ENCODE results near the gene GALNT17. TPM values are rescaled to one million over a fixed set of nuclear protein-coding genes. Genes with fewer than 3 reads are reported as not detected.

GALNT17 gene
- total and polyA plus RNA-seq, 2 experiments from 2014 or later: 11.1 to 65.6 TPM

DNA sequence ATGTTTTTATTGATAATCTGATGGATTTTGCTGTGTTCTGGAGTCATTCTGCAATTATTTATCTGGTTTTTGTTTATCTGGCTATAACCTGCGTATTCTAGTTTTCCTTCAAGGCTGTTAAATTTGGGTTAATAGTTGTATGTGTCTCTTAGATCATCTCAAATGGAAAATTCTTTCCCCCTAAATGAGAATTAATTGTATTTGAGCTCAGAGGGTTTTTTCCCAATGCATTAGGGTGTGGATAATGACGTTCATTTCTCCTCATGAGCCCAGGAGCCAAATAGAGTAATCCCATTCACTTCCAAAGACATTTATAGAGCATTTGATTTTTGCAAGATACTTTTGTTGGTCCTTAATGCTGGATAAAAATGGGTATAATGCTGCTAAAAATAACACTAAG is 564.6 kb downstream of the GALNT17 start:
- ATAC-seq: no peak
- no peaks in the 10 kb centered on the region for H3F3A ChIP-seq (replicated peaks; ENCODE audit: low read depth)

More for the DNA sequence above, 564.6 kb downstream of the GALNT17 start:
- no peaks in the 10 kb centered on the region for H3K9me2 ChIP-seq (ENCODE audit: insufficient read depth)
- no peaks in the 10 kb centered on the region for H3K27me3 ChIP-seq (ENCODE audit: insufficient read depth)
- Mint-ChIP-seq H3K4me1 (no peaks in the 10 kb centered on the region), H3K27ac (no peak overlapping the region), H3K4me3 (no peak overlapping the region), H3K36me3 (ENCODE audit: low read depth) (peaks cover 37% of the 10 kb centered on the region), H3K27me3 (ENCODE audit: insufficient read depth, low read depth, poor library complexity) (no peaks in the 10 kb centered on the region), H3K9me3 (peaks cover 17% of the 10 kb centered on the region; the same call in 2 of the 3 replicates)
- H3K79me2 ChIP-seq (replicated peaks; ENCODE audit: insufficient read depth): no peaks in the 10 kb centered on the region
- no peak overlapping the region for H3K27ac ChIP-seq (ENCODE audit: low read depth)
- no peak for TF ChIP-seq JUNB (IDR thresholded peaks at IDR 0.05; ENCODE audit: unreplicated experiment)
- TF ChIP-seq ZNF114 (CRISPR knock-in tag; IDR thresholded peaks at IDR 0.05): no peak
- no peak for TF ChIP-seq EZH2phosphoT487 (IDR thresholded peaks at IDR 0.05; ENCODE audit: unreplicated experiment)
- TF ChIP-seq, protein P1, sequence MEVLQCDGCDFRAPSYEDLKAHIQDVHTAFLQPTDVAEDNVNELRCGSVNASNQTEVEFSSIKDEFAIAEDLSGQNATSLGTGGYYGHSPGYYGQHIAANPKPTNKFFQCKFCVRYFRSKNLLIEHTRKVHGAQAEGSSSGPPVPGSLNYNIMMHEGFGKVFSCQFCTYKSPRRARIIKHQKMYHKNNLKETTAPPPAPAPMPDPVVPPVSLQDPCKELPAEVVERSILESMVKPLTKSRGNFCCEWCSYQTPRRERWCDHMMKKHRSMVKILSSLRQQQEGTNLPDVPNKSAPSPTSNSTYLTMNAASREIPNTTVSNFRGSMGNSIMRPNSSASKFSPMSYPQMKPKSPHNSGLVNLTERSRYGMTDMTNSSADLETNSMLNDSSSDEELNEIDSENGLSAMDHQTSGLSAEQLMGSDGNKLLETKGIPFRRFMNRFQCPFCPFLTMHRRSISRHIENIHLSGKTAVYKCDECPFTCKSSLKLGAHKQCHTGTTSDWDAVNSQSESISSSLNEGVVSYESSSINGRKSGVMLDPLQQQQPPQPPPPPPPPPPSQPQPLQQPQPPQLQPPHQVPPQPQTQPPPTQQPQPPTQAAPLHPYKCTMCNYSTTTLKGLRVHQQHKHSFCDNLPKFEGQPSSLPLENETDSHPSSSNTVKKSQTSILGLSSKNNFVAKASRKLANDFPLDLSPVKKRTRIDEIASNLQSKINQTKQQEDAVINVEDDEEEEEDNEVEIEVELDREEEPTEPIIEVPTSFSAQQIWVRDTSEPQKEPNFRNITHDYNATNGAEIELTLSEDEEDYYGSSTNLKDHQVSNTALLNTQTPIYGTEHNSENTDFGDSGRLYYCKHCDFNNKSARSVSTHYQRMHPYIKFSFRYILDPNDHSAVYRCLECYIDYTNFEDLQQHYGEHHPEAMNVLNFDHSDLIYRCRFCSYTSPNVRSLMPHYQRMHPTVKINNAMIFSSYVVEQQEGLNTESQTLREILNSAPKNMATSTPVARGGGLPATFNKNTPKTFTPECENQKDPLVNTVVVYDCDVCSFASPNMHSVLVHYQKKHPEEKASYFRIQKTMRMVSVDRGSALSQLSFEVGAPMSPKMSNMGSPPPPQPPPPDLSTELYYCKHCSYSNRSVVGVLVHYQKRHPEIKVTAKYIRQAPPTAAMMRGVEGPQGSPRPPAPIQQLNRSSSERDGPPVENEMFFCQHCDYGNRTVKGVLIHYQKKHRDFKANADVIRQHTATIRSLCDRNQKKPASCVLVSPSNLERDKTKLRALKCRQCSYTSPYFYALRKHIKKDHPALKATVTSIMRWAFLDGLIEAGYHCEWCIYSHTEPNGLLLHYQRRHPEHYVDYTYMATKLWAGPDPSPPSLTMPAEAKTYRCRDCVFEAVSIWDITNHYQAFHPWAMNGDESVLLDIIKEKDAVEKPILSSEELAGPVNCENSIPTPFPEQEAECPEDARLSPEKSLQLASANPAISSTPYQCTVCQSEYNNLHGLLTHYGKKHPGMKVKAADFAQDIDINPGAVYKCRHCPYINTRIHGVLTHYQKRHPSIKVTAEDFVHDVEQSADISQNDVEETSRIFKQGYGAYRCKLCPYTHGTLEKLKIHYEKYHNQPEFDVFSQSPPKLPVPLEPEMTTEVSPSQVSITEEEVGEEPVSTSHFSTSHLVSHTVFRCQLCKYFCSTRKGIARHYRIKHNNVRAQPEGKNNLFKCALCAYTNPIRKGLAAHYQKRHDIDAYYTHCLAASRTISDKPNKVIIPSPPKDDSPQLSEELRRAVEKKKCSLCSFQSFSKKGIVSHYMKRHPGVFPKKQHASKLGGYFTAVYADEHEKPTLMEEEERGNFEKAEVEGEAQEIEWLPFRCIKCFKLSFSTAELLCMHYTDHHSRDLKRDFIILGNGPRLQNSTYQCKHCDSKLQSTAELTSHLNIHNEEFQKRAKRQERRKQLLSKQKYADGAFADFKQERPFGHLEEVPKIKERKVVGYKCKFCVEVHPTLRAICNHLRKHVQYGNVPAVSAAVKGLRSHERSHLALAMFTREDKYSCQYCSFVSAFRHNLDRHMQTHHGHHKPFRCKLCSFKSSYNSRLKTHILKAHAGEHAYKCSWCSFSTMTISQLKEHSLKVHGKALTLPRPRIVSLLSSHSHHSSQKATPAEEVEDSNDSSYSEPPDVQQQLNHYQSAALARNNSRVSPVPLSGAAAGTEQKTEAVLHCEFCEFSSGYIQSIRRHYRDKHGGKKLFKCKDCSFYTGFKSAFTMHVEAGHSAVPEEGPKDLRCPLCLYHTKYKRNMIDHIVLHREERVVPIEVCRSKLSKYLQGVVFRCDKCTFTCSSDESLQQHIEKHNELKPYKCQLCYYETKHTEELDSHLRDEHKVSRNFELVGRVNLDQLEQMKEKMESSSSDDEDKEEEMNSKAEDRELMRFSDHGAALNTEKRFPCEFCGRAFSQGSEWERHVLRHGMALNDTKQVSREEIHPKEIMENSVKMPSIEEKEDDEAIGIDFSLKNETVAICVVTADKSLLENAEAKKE (CRISPR knock-in tag; IDR thresholded peaks at IDR 0.05): no peak
- TF ChIP-seq, protein P2, sequence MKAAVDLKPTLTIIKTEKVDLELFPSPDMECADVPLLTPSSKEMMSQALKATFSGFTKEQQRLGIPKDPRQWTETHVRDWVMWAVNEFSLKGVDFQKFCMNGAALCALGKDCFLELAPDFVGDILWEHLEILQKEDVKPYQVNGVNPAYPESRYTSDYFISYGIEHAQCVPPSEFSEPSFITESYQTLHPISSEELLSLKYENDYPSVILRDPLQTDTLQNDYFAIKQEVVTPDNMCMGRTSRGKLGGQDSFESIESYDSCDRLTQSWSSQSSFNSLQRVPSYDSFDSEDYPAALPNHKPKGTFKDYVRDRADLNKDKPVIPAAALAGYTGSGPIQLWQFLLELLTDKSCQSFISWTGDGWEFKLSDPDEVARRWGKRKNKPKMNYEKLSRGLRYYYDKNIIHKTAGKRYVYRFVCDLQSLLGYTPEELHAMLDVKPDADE (IDR thresholded peaks at IDR 0.05): no peak
- TF ChIP-seq, protein P3, sequence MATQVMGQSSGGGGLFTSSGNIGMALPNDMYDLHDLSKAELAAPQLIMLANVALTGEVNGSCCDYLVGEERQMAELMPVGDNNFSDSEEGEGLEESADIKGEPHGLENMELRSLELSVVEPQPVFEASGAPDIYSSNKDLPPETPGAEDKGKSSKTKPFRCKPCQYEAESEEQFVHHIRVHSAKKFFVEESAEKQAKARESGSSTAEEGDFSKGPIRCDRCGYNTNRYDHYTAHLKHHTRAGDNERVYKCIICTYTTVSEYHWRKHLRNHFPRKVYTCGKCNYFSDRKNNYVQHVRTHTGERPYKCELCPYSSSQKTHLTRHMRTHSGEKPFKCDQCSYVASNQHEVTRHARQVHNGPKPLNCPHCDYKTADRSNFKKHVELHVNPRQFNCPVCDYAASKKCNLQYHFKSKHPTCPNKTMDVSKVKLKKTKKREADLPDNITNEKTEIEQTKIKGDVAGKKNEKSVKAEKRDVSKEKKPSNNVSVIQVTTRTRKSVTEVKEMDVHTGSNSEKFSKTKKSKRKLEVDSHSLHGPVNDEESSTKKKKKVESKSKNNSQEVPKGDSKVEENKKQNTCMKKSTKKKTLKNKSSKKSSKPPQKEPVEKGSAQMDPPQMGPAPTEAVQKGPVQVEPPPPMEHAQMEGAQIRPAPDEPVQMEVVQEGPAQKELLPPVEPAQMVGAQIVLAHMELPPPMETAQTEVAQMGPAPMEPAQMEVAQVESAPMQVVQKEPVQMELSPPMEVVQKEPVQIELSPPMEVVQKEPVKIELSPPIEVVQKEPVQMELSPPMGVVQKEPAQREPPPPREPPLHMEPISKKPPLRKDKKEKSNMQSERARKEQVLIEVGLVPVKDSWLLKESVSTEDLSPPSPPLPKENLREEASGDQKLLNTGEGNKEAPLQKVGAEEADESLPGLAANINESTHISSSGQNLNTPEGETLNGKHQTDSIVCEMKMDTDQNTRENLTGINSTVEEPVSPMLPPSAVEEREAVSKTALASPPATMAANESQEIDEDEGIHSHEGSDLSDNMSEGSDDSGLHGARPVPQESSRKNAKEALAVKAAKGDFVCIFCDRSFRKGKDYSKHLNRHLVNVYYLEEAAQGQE (IDR thresholded peaks at IDR 0.05; ENCODE audit: unreplicated experiment): no peak
- no peak for TF ChIP-seq NANOG (IDR thresholded peaks at IDR 0.05; ENCODE audit: borderline replicate concordance)
- TF ChIP-seq STAT1 (IDR thresholded peaks at IDR 0.05; ENCODE audit: unreplicated experiment): no peak
- TF ChIP-seq CREB1 (CRISPR knock-in tag; IDR thresholded peaks at IDR 0.05; ENCODE audit: low read depth): no peak
- TF ChIP-seq POLR2AphosphoS5 (IDR thresholded peaks at IDR 0.05; ENCODE audit: low read depth): no peak
- TF ChIP-seq ZNF331 (CRISPR knock-in tag; IDR thresholded peaks at IDR 0.05; ENCODE audit: low read depth): no peak
- H3K4me3 ChIP-seq: no peak overlapping the region
- no peak for DNase-seq (ENCODE audit: low spot score)
- H2AFZ ChIP-seq: no peak overlapping the region
- H4K20me1 ChIP-seq (replicated peaks; ENCODE audit: insufficient read depth): no peaks in the 10 kb centered on the region
- no peaks in the 10 kb centered on the region for H3K4me1 ChIP-seq (ENCODE audit: insufficient read depth)
- 0 out of 2 replicates have a peak, but pooled peaks cover 5% of the 10 kb centered on the region for H3K36me3 ChIP-seq (ENCODE audit: insufficient read depth)
- H3K4me2 ChIP-seq: no peak overlapping the region

Data from GM23338 (cell line).